Psoas muscle (tissue), 8 donors: Measurements from ENCODE around the gene TCTN3. TPM values are rescaled to one million over a fixed set of nuclear protein-coding genes. Genes with fewer than 3 reads are reported as not detected.

Experiments
- ATAC-seq, 4 donors: fragments of 200-7000 bp; cut with Tn5 transposase; one replicate each; pipeline ENCODE4 v1.9.1; 2020; ENCODE audit warnings: moderate library complexity in 3 of 4, mild to moderate bottlenecking in 2 of 4
- DNase-seq, 2 donors: peaks; one replicate each; pipeline ENCODE4 v3.0.0-alpha.2; 2020
- H3K27ac ChIP-seq: fragments of 200-600 bp; one replicate; pipeline ENCODE4 v1.8.0; 2022
- H3K27me3 ChIP-seq, 3 donors: fragments of 200-600 bp in 1 of 3; one replicate each; pipeline versions ENCODE4 v1.6.1 to v1.8.0; 2013 to 2022; ENCODE audit warnings: low read length in 2 of 3, mild to moderate bottlenecking in 2 of 3, moderate library complexity in 1 of 3; ENCODE audit not compliant: insufficient read depth in 3 of 3
- H3K36me3 ChIP-seq, 2 donors: fragments of 200-600 bp in 1 of 2; one replicate each; pipeline versions ENCODE4 v1.6.1 to v1.8.0; 2013 to 2022; ENCODE audit warnings: low read depth in 1 of 2, mild to moderate bottlenecking in 1 of 2, moderate library complexity in 1 of 2; ENCODE audit not compliant: insufficient read depth in 1 of 2
- H3K4me1 ChIP-seq: fragments of 200-600 bp; one replicate; pipeline ENCODE4 v1.8.0; 2022
- H3K4me3 ChIP-seq: fragments of 200-600 bp; one replicate; pipeline ENCODE4 v1.8.0; 2022; ENCODE audit warnings: mild to moderate bottlenecking
- H3K9me3 ChIP-seq: fragments of 200-600 bp; one replicate; pipeline ENCODE4 v1.8.0; 2022
- CTCF ChIP-seq: fragments of 200-600 bp; IDR thresholded peaks from one replicate; pipeline ENCODE4 v1.8.0; 2022; ENCODE audit warnings: antibody characterized with exemption
- WGBS, 3 donors: extraction: QIAGEN DNeasy Blood & Tissue Kit; methylation state at CpG; one replicate each; pipeline versions ENCODE4 v1.1.6 to v1.1.7; 2013; 5-methylcytosine and 5-hydroxymethylcytosine counted together
- intact Hi-C, 2 donors: fragments of 100-400 bp; cut with DNase I; formaldehyde crosslinking; loops; one replicate each; pipeline versions ENCODE4 v1.11.0 to v1.14.2; 2022
- polyA plus RNA-seq, 3 donors: library from polyadenylated mRNA; stranded (reverse); fragments of 200-250 nt; gene quantifications; one replicate each; pipeline ENCODE4 v1.2.3, GENCODE V29; 2013
- total RNA-seq, 4 donors: library from RNA; stranded (reverse); fragmentation: NEBNext Ultra II Directional in 2 of 4; extraction: Animal tissue kit (Norgen Biotek cat#: 25700) in 2 of 4; gene quantifications; one replicate each; pipeline versions ENCODE4 v1.2.1 to v1.2.4, GENCODE V29; 2021 to 2023
- donor health status: healthy with polysubstance abuse.
- donor health status: DM: no; HTN: no; CAD: no; lungs with moderate emphysema.
- donor health status: Bipolar disorder and iron deficiency.
- donor health status: healthy.
- donor health status: DM: yes; HTN: yes; CAD: no.
- donor health status: DM: no; HTN: no; CAD: no.
- donor health status: DM: no; HTN: no; CAD: no.
- donor health status: DM: yes; HTN: yes; CAD: no.

Gene TCTN3
- total and polyA plus RNA-seq, 7 donors, result 6.0 to 14.2 (median 9.5) TPM

GRCh38 chr10:95716866-95717265, 23.1 kb upstream of the TCTN3 start:
- Histone ChIP-seq H3K9me3 (no peaks in the 10 kb centered on the region), H3K4me3 (no peak overlapping the region), H3K27me3 (no peaks in the 10 kb centered on the region), H3K4me1 (no peaks in the 10 kb centered on the region), H3K27ac (no peak overlapping the region), H3K36me3 (no peaks in the 10 kb centered on the region)
- no peak for TF ChIP-seq CTCF
- no peak for ATAC-seq
- no peak for DNase-seq
- WGBS, 3 donors, result 81 to 86% (median 84%) methylated on average over 2 of the region's 2 CpGs
- intact Hi-C loops, result no loop called here

GRCh38 chr10:95716466-95716865, 22.7 kb upstream of the TCTN3 start:
- H3K4me3 ChIP-seq, result no peak overlapping the region
- intact Hi-C loops, result no loop called here
- H3K9me3 ChIP-seq, result no peaks in the 10 kb centered on the region
- no peaks in the 10 kb centered on the region for H3K36me3 ChIP-seq
- no peak overlapping the region for H3K27ac ChIP-seq
- WGBS, 3 donors, result 68 to 74% (median 72%) methylated on average over 3 of the region's 3 CpGs
- ATAC-seq (no peak), DNase-seq (no peak)
- TF ChIP-seq CTCF, result no peak
- H3K4me1 ChIP-seq, result no peaks in the 10 kb centered on the region
- no peaks in the 10 kb centered on the region for H3K27me3 ChIP-seq

- Histone ChIP-seq H3K9me3 (no peaks in the 10 kb centered on the region), H3K27ac (no peak overlapping the region), H3K27me3 (no peaks in the 10 kb centered on the region), H3K4me1 (no peaks in the 10 kb centered on the region), H3K4me3 (no peak overlapping the region), H3K36me3 (no peaks in the 10 kb centered on the region)
- DNase-seq, result no peak
- ATAC-seq, result no peak
- 89 to 91% (median 89%) methylated on average over 4 of the region's 4 CpGs for WGBS, 3 donors
- intact Hi-C loops, result no loop called here
- TF ChIP-seq CTCF, result no peak
Measured at GRCh38 chr10:95711492-95711891, 17.8 kb upstream of the TCTN3 start.

GRCh38 chr10:95706990-95707389, 13.3 kb upstream of the TCTN3 start:
- Histone ChIP-seq H3K4me3 (no peak overlapping the region), H3K27ac (no peak overlapping the region), H3K27me3 (no peaks in the 10 kb centered on the region), H3K36me3 (no peaks in the 10 kb centered on the region), H3K9me3 (no peaks in the 10 kb centered on the region), H3K4me1 (no peaks in the 10 kb centered on the region)
- intact Hi-C loops, result no loop called here
- DNase-seq (no peak), ATAC-seq (no peak)
- WGBS, 3 donors, result 79 to 91% (median 80%) methylated on average over 6 to 7 of the region's 7 CpGs
- no peak for TF ChIP-seq CTCF

GRCh38 chr10:95706573-95706972, 12.8 kb upstream of the TCTN3 start:
- Histone ChIP-seq H3K9me3 (no peaks in the 10 kb centered on the region), H3K27me3 (no peaks in the 10 kb centered on the region), H3K4me3 (no peak overlapping the region), H3K36me3 (no peaks in the 10 kb centered on the region), H3K27ac (no peak overlapping the region), H3K4me1 (no peaks in the 10 kb centered on the region)
- TF ChIP-seq CTCF, result no peak
- 46 to 50% (median 47%) methylated on average over 6 of the region's 6 CpGs for WGBS, 3 donors
- ATAC-seq (no peak), DNase-seq (no peak)
- intact Hi-C loops, result no loop called here
